Tibial artery (tissue), 4 donors: ENCODE results near the gene NINL.
A peak's percentile ranks its signal among the peaks of the same experiment; 100 is the strongest.

Source experiments
- DNase-seq, 2 donors: peaks; one replicate each; pipeline ENCODE4 v3.0.0-alpha.2; 2019
- H3K27ac ChIP-seq, 2 donors: fragments of 200-600 bp; sonication (generic) in 1 of 2; 1 replicate in 1 of 2; 2 replicates in 1 of 2; pipeline ENCODE4 v1.5.1; 2018 to 2019; ENCODE audit warnings: mild to moderate bottlenecking in 1 of 2
- H3K27me3 ChIP-seq, 2 donors: fragments of 200-600 bp; sonication (generic) in 1 of 2; one replicate each; pipeline versions ENCODE4 v1.5.1 to v1.6.0; 2016 to 2019
- H3K36me3 ChIP-seq, 3 donors: fragments of 200-600 bp; sonication (generic) in 2 of 3; one replicate each; pipeline ENCODE4 v1.5.1; 2016 to 2019; ENCODE audit warnings: mild to moderate bottlenecking in 2 of 3
- H3K4me1 ChIP-seq, 4 donors: fragments of 200-600 bp; sonication (generic) in 2 of 4; 1 replicate in 3 of 4; 2 replicates in 1 of 4; pipeline ENCODE4 v1.5.1; 2016 to 2019
- H3K4me3 ChIP-seq, 2 donors: fragments of 200-600 bp; sonication (generic) in 1 of 2; 1 replicate in 1 of 2; 2 replicates in 1 of 2; pipeline ENCODE4 v1.5.1; 2018 to 2019; ENCODE audit warnings: mild to moderate bottlenecking in 2 of 2
- H3K9me3 ChIP-seq, 3 donors: fragments of 200-600 bp; sonication (generic) in 1 of 3; one replicate each; pipeline ENCODE4 v1.5.1; 2016 to 2019
- intact Hi-C: fragments of 100-400 bp; cut with DNase I; formaldehyde crosslinking; loops from one replicate; pipeline ENCODE4 v1.15.0; 2023; ENCODE audit warnings: low total_unique reads
- TF ChIP-seq, protein P1 (sequence below), 2 experiments: fragments of 200-600 bp in 1 of 2; fragments of 450-650 bp in 1 of 2; IDR thresholded peaks; one replicate each; pipeline ENCODE4 v1.5.1; 2017 to 2019; ENCODE audit warnings: antibody characterized with exemption in 2 of 2, mild to moderate bottlenecking in 1 of 2, moderate library complexity in 1 of 2

The NINL gene

DNA sequence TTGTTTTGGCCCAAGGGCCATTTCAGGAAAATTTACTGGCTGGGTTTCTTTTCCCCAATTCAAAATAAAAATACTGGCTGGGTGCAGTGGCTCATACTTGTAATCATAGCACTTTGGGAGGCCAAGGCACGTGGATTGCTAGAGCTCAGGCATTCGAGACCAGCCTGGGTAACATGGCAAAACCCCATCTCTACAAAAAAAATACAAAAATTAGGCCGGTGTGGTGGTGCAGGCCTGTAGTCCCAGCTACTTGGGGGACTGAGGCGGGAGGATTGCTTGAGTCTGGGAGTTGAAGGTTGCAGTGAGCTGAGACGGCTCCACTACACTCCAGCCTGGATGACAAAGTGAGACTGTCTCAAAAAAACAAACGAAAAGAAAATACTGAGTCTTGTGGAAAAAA is 60.0 kb downstream of the NINL start:
- no peak for DNase-seq
- Histone ChIP-seq H3K27me3 (no peaks in the 10 kb centered on the region), H3K9me3 (no peaks in the 10 kb centered on the region), H3K4me1 (peaks cover 0 to 20% (median 1%) of the 10 kb centered on the region in 4 donors), H3K36me3 (no peaks in the 10 kb centered on the region), H3K27ac (peak overlapping the region; percentile 7 to 25), H3K4me3 (no peak overlapping the region)
- TF ChIP-seq, protein P1, sequence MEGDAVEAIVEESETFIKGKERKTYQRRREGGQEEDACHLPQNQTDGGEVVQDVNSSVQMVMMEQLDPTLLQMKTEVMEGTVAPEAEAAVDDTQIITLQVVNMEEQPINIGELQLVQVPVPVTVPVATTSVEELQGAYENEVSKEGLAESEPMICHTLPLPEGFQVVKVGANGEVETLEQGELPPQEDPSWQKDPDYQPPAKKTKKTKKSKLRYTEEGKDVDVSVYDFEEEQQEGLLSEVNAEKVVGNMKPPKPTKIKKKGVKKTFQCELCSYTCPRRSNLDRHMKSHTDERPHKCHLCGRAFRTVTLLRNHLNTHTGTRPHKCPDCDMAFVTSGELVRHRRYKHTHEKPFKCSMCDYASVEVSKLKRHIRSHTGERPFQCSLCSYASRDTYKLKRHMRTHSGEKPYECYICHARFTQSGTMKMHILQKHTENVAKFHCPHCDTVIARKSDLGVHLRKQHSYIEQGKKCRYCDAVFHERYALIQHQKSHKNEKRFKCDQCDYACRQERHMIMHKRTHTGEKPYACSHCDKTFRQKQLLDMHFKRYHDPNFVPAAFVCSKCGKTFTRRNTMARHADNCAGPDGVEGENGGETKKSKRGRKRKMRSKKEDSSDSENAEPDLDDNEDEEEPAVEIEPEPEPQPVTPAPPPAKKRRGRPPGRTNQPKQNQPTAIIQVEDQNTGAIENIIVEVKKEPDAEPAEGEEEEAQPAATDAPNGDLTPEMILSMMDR (IDR thresholded peaks at IDR 0.05), result no peak
- intact Hi-C loops, result no loop called here

DNA sequence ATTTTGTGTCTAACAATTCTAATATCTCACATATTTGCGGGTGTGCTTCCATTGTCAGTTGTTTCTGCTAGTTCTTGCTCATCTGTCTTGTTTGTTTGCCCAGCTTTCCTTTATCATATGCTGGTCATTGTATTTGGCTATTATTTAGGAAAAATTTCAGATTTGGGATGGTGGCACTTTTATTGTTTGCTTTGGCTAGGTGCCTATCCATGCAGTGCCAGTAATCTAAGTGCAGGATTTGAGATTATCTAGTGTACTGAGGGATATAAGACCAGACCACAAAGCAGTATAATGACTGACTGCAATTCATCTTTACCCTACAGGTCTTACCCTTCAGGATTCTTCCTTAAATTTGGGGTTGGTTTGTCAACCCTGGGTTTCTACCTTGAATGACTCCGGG is 63.9 kb downstream of the NINL start:
- intact Hi-C loops, result no loop called here
- Histone ChIP-seq H3K9me3 (no peaks in the 10 kb centered on the region), H3K27me3 (no peaks in the 10 kb centered on the region), H3K27ac (no peak overlapping the region), H3K36me3 (peaks cover 0 to 12% (median 9%) of the 10 kb centered on the region in 3 donors), H3K4me3 (no peak overlapping the region), H3K4me1 (peaks cover 0 to 12% (median under 1%) of the 10 kb centered on the region in 4 donors)
- TF ChIP-seq, protein P1 (IDR thresholded peaks at IDR 0.05), result no peak
- DNase-seq, result no peak

DNA sequence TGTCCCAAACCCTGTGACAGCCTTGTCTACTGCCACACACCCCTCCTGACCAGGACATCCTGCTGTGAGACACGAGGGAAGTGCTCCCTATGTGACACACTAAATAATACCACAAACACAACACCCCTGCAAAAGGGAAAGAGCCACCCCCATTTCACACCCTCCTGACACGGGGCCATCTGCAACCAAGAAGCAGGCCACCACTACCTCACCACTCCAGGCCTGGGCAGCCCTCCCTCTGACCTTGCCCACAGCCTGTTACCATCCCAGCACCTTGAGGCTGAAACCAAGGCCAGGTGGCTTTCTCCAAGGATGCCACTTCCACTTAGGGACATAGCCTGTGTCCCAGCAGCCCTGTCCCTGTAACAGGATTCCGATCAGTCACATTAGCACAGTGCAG is 68.2 kb downstream of the NINL start:
- Histone ChIP-seq H3K9me3 (peaks cover 0 to 24% (median 10%) of the 10 kb centered on the region in 3 donors), H3K4me3 (no peak overlapping the region), H3K36me3 (peaks cover 13 to 50% (median 41%) of the 10 kb centered on the region in 3 donors), H3K4me1 (no peaks in the 10 kb centered on the region), H3K27me3 (no peaks in the 10 kb centered on the region), H3K27ac (no peak overlapping the region)
- intact Hi-C loops, result no loop called here
- TF ChIP-seq, protein P1 (IDR thresholded peaks at IDR 0.05), result no peak
- no peak for DNase-seq

DNA sequence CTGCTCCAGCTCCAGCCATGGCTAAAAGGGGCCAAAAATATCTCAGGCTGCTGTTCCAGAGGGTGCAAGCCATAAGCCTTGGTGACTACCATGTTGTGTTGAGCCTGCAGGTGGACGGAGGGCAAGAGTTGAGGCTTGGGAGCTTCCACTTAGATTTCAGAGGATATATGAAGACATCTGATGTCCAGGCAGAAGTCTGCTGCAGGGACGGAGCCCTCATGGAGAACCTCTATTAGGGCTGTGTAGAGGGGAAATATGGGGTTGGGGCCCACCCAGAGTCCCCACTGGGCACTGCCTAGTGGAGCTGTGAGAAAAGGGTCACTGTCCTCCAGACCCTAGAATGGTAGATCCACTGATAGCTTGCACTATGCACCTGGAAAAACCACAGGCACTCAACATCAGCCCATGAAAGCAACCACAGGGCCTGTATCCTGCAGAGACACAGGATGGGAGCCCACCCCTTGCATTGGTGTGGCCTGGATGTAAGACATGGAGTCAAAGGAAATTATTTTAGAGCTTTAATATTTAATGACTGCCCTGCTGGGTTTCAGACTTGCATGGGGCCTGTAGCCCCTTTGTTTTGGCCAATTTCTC is 70.5 kb downstream of the NINL start:
- no peak for DNase-seq
- Histone ChIP-seq H3K4me3 (no peak overlapping the region), H3K27me3 (no peaks in the 10 kb centered on the region), H3K27ac (no peak overlapping the region), H3K9me3 (peaks cover 0 to 24% (median 10%) of the 10 kb centered on the region in 3 donors), H3K4me1 (no peaks in the 10 kb centered on the region), H3K36me3 (peaks cover 19 to 73% (median 57%) of the 10 kb centered on the region in 3 donors)
- TF ChIP-seq, protein P1 (IDR thresholded peaks at IDR 0.05), result no peak
- intact Hi-C loops, result no loop called here

DNA sequence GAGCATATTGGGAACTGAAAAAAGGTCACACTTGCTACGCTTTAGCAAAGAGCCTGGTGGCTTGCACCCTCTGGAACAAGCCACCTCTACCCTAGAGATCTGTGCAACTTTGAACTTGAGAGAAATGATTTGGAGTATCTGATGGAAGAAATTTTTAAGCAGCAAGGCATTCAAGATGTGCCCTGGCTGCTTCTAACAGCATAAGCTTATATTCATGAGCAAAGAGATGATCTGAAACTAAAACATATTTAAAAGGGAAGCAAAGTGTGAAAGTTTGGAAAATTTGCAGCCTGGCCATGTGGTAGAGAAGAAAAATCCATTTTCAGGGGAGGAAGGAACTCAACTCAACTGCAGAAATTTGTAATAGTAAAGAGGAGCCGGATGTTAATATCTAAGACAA is 71.1 kb downstream of the NINL start:
- Histone ChIP-seq H3K4me1 (no peaks in the 10 kb centered on the region), H3K36me3 (peaks cover 19 to 79% (median 62%) of the 10 kb centered on the region in 3 donors), H3K27me3 (no peaks in the 10 kb centered on the region), H3K27ac (no peak overlapping the region), H3K9me3 (peaks cover 0 to 24% (median 10%) of the 10 kb centered on the region in 3 donors), H3K4me3 (no peak overlapping the region)
- intact Hi-C loops, result no loop called here
- TF ChIP-seq, protein P1 (IDR thresholded peaks at IDR 0.05), result no peak
- no peak for DNase-seq
